NB4 (cell line): ENCODE results near the gene PLXDC1.

Experiments
- CTCF ChIP-seq: IDR thresholded peaks from one replicate; pipeline ENCODE4 v1.5.1; 2012; ENCODE audit warnings: low read depth, low read length
- MAX ChIP-seq: IDR thresholded peaks from 2 replicates; pipeline ENCODE4 v1.6.1; 2011; ENCODE audit warnings: low read depth, low read length
- POLR2A ChIP-seq: IDR thresholded peaks from 2 replicates; pipeline ENCODE4 v1.6.1; 2011; ENCODE audit warnings: mild to moderate bottlenecking; ENCODE audit not compliant: insufficient read length; ENCODE audit errors: extremely low read depth

DNA sequence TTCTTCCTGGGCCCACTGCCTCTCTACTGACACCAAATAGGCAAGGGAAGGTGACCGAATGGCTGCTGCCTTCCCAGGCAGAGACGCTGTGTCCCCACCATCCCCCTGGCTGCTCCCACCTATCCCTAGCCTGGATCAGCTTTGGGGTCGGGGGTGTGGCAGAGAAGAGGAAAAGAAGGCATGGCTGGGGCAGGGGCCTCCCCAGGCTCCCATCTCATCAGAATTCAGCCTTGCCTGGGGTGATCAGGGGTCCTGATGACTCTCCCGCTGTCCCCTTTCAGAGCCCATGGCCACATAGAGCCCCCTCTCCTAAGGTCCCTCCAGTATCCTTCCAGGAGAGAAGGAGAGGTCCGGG, 665 bp downstream of the PLXDC1 start:
- TF ChIP-seq CTCF: no peak
- no peak for TF ChIP-seq POLR2A
- TF ChIP-seq MAX: no peak
